K562 (cell line): Measurements from ENCODE around the gene TXNRD3. TPM values are rescaled to one million over a fixed set of nuclear protein-coding genes. Genes with fewer than 3 reads are reported as not detected.

ENCODE experiments used
- ATAC-seq: fragments of 200-7000 bp; cut with Tn5 transposase; 3 replicates; pipeline ENCODE4 v1.9.1; 2020; ENCODE audit warnings: moderate library complexity
- BruUV-seq: library from RNA; stranded (reverse); fragments of 400-500 nt; replicated peaks from 2 replicates; lab custom pipeline; 2021; lab: Mats Ljungman, UMichigan
- CTCF ChIA-PET: fragments of 300-600 bp; formaldehyde crosslinking; extraction: SDS; loops from one replicate; lab custom pipeline; 2021; ENCODE audit warnings: low intra/inter-chr PET ratio; lab: Yijun Ruan, JAX
- POLR2A ChIA-PET: fragments of 300-600, 350-650 bp; sonication (Branson Sonifier 250); formaldehyde crosslinking; extraction: SDS; loops from one replicate; lab custom pipeline; 2021; ENCODE audit warnings: antibody characterized with exemption, inconsistent platforms; lab: Yijun Ruan, JAX
- DNase-seq, 4 experiments: peaks; one replicate each; pipeline versions ENCODE4 v3.0.0 to v3.0.0-alpha.2; 2011 to 2018; ENCODE audit warnings: low spot score in 3 of 4, mixed read lengths in 3 of 4; ENCODE audit errors: extremely low read depth in 1 of 4
- FAIRE-seq: peaks from 2 replicates; lab custom pipeline; 2011; peaks lifted over from hg19 to GRCh38; lab: Jason Lieb, UNC
- H2AFZ ChIP-seq: 2 replicates; pipeline ENCODE4 v1.6.0; 2011; ENCODE audit warnings: low read depth, low read length, control low read depth, inconsistent platforms
- H3K27ac ChIP-seq: fragments of 200-600 bp; 3 replicates; pipeline ENCODE4 v1.8.0; 2011; ENCODE audit warnings: low read depth, mild to moderate bottlenecking, control low read depth, inconsistent platforms, low read length, moderate library complexity, mixed read lengths; ENCODE audit errors: extremely low read depth
- H3K27me3 ChIP-seq, 2 experiments: fragments of 300-600 bp in 1 of 2; 2 replicates in 1 of 2; 3 replicates in 1 of 2; pipeline versions ENCODE4 v1.6.0 to v1.8.0; 2011; ENCODE audit warnings: inconsistent platforms in 2 of 2, low read length in 2 of 2, mild to moderate bottlenecking in 1 of 2, mixed read lengths in 1 of 2, moderate library complexity in 1 of 2; ENCODE audit not compliant: control insufficient read depth in 2 of 2, insufficient read depth in 2 of 2
- H3K36me3 ChIP-seq: fragments of 300-600 bp; 3 replicates; pipeline ENCODE4 v1.8.0; 2011; ENCODE audit warnings: mild to moderate bottlenecking, low read length, inconsistent platforms; ENCODE audit not compliant: control insufficient read depth, insufficient read depth
- H3K4me1 ChIP-seq, 2 experiments: fragments of 200-600 bp in 1 of 2; replicated peaks in 1 of 2; 2 replicates in 1 of 2; 3 replicates in 1 of 2; pipeline versions ENCODE4 v1.5.1 to v1.8.0; 2011; ENCODE audit warnings: inconsistent platforms in 2 of 2, low read length in 2 of 2, mild to moderate bottlenecking in 1 of 2, mixed read lengths in 1 of 2, moderate library complexity in 1 of 2; ENCODE audit not compliant: control insufficient read depth in 2 of 2, insufficient read depth in 2 of 2
- H3K4me2 ChIP-seq: 2 replicates; pipeline ENCODE4 v1.6.1; 2011; ENCODE audit warnings: low read length, control low read depth, inconsistent platforms, mixed read lengths; ENCODE audit not compliant: insufficient read depth
- H3K4me3 ChIP-seq: fragments of 200-600 bp; sonication (generic), shearing (Covaris generic); 2 replicates; pipeline ENCODE4 v1.5.1; 2016; ENCODE audit warnings: control low read depth, inconsistent platforms
- H3K79me2 ChIP-seq: fragments of 200-600 bp; 3 replicates; pipeline ENCODE4 v1.8.0; 2011; ENCODE audit warnings: low read length, inconsistent platforms; ENCODE audit not compliant: control insufficient read depth, insufficient read depth
- H3K9ac ChIP-seq, 2 experiments: 2 replicates each; pipeline versions ENCODE4 v1.6.0 to v1.6.1; 2011; ENCODE audit warnings: low read depth in 2 of 2, low read length in 2 of 2, control low read depth in 1 of 2, inconsistent platforms in 1 of 2, mild to moderate bottlenecking in 1 of 2, mixed read lengths in 1 of 2; ENCODE audit not compliant: insufficient read depth in 1 of 2
- H3K9me1 ChIP-seq: one replicate; pipeline ENCODE4 v1.6.0; 2011; ENCODE audit warnings: inconsistent platforms, mild to moderate bottlenecking, low read length, moderate library complexity; ENCODE audit not compliant: control insufficient read depth, insufficient read depth
- H3K9me3 ChIP-seq: replicated peaks from 2 replicates; pipeline ENCODE4 v1.5.1; 2011; ENCODE audit warnings: low read depth, low read length, inconsistent platforms; ENCODE audit not compliant: control insufficient read depth, insufficient read depth
- H4K20me1 ChIP-seq: replicated peaks from 2 replicates; pipeline ENCODE4 v1.6.1; 2011; ENCODE audit warnings: low read length, inconsistent platforms, mixed read lengths; ENCODE audit not compliant: control insufficient read depth, insufficient read depth
- GABPA ChIP-seq: fragments of 200-800 bp; sonication (Bioruptor generic); conservative IDR thresholded peaks from 2 replicates; pipeline ENCODE4 v1.6.1; 2016; ENCODE audit warnings: low read depth, missing genetic modification characterization, missing compliant biosample characterization
- ZNF347 ChIP-seq: fragments of 450-650 bp; formaldehyde crosslinking; IDR thresholded peaks from 2 replicates; pipeline ENCODE4 v1.4.0; 2020; ENCODE audit warnings: low read depth, mild to moderate bottlenecking, moderate library complexity
- WGBS: fragments of 100-300 bp; shearing (Covaris generic); methylation state at CpG from one replicate; pipeline ENCODE4 v1.1.6; 2016; ENCODE audit warnings: low coverage, mixed read lengths; ENCODE audit not compliant: insufficient coverage; ENCODE audit errors: missing lambda C conversion rate; 5-methylcytosine and 5-hydroxymethylcytosine counted together
- in situ Hi-C: fragments of 300-500 bp; cut with MboI; formaldehyde crosslinking; loops from 4 replicates; pipeline ENCODE4 v1.15.0; 2018; ENCODE audit warnings: inconsistent platforms, mixed read lengths
- intact Hi-C: fragments of 100-400 bp; cut with micrococcal nuclease; formaldehyde crosslinking; loops from 2 replicates; pipeline ENCODE4 v1.14.2; 2022
- polyA plus RNA-seq, 8 experiments: library from polyadenylated mRNA; depleted of rRNA in 4 of 8; stranded (reverse) in 5 of 8; unstranded in 3 of 8; fragments of >200 nt; fragmentation: Nextera tagmentation in 2 of 8; fragmentation: Illumina TruSeq in 1 of 8; extraction: Ambion mirVana in 2 of 8; extraction: Trizol in 1 of 8; gene quantifications; 2 replicates each; pipeline versions ENCODE4 v1.2.1 to v1.2.3, GENCODE V29; 2011 to 2014; ENCODE audit warnings: inconsistent platforms in 1 of 8, missing spikeins in 1 of 8
- total RNA-seq, 7 experiments: library from RNA; depleted of rRNA in 6 of 7; stranded (reverse); fragments of >200 nt in 6 of 7; fragmentation: Illumina TruSeq in 2 of 7; extraction: Trizol in 2 of 7; gene quantifications; 2 replicates each; pipeline versions ENCODE4 v1.2.1 to v1.2.3, GENCODE V29; 2011 to 2021; ENCODE audit warnings: low replicate concordance in 1 of 7
- TF ChIP-seq, protein P1 (sequence below): fragments of 450-650 bp; IDR thresholded peaks from 2 replicates; pipeline ENCODE4 v1.6.1; 2018; ENCODE audit not compliant: partially characterized antibody
- TF ChIP-seq, protein P2 (sequence below), 2 experiments: IDR thresholded peaks; 2 replicates each; pipeline ENCODE4 v1.6.1; 2011; ENCODE audit warnings: borderline replicate concordance in 1 of 2, control low read depth in 1 of 2, low read depth in 1 of 2, low read length in 1 of 2, mild to moderate bottlenecking in 1 of 2, mixed read lengths in 1 of 2, moderate library complexity in 1 of 2; ENCODE audit not compliant: insufficient read depth in 1 of 2, insufficient read length in 1 of 2, poor library complexity in 1 of 2, severe bottlenecking in 1 of 2; ENCODE audit errors: extremely low read depth in 1 of 2
- TF ChIP-seq, protein P3 (sequence below), 2 experiments: fragments of 450-650 bp; conservative IDR thresholded peaks; 2 replicates each; pipeline ENCODE4 v1.6.1; 2017; ENCODE audit warnings: mild to moderate bottlenecking in 2 of 2, moderate library complexity in 2 of 2

The TXNRD3 gene
- total and polyA plus RNA-seq, 9 of the 15 experiments (the other 6 are each of a cell fraction or from before 2014, with no cell fraction given), result 0.96 to 2.3 (median 1.7) TPM

DNA sequence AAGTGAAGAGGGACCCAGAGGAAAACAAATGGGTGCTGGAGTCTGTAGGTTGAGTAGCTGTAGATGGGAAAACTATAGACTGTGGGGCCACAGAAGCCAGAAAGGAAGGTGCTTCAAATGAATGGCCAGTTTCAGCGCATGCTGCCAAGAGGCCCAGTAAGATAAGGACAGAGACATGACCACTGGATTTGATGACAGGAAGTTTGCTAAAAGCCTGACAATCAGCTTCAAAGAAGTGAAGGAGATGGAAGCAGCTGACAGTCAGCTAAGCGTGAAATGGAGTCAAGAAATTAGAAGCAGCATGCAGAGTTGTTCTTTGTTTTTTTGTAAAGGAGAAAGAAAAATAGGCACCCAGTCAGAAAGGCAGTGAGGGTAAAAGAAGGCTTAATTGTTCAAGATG lies 24.9 kb downstream of the TXNRD3 start:
- no peak for FAIRE-seq
- Histone ChIP-seq H3K79me2 (no peaks in the 10 kb centered on the region), H3K9ac (no peak overlapping the region), H4K20me1 (no peaks in the 10 kb centered on the region), H3K4me2 (no peak overlapping the region), H3K9me1 (no peaks in the 10 kb centered on the region), H2AFZ (no peak overlapping the region), H3K27me3 (no peaks in the 10 kb centered on the region), H3K4me1 (peaks cover 0 to 5% of the 10 kb centered on the region in 2 experiments; a peak in 2 of 5 replicates), H3K36me3 (no peaks in the 10 kb centered on the region), H3K4me3 (no peak overlapping the region), H3K9me3 (no peaks in the 10 kb centered on the region), H3K27ac (no peak overlapping the region)
- DNase-seq, result peak in 2 of 4 experiments; percentile 16 to 30
- WGBS, result 0% methylated on average over 1 of the region's 2 CpGs
- ChIA-PET POLR2A (interaction anchor here (1.0 kb wide), 1 partner anchor 14 kb away, joined by 4 read pairs; no protein-coding TSS in a partner anchor), CTCF (no interaction called here)
- intact Hi-C loops, result no loop called here
- ATAC-seq, result peak; percentile 61
- no TSS peak for BruUV-seq
- in situ Hi-C loops, result no loop called here
- TF ChIP-seq ZNF347 (CRISPR knock-in tag) (no peak), GABPA (tag) (0 out of 2 replicates have a peak, but pooled peaks have one; percentile 44)
- TF ChIP-seq, protein P1, sequence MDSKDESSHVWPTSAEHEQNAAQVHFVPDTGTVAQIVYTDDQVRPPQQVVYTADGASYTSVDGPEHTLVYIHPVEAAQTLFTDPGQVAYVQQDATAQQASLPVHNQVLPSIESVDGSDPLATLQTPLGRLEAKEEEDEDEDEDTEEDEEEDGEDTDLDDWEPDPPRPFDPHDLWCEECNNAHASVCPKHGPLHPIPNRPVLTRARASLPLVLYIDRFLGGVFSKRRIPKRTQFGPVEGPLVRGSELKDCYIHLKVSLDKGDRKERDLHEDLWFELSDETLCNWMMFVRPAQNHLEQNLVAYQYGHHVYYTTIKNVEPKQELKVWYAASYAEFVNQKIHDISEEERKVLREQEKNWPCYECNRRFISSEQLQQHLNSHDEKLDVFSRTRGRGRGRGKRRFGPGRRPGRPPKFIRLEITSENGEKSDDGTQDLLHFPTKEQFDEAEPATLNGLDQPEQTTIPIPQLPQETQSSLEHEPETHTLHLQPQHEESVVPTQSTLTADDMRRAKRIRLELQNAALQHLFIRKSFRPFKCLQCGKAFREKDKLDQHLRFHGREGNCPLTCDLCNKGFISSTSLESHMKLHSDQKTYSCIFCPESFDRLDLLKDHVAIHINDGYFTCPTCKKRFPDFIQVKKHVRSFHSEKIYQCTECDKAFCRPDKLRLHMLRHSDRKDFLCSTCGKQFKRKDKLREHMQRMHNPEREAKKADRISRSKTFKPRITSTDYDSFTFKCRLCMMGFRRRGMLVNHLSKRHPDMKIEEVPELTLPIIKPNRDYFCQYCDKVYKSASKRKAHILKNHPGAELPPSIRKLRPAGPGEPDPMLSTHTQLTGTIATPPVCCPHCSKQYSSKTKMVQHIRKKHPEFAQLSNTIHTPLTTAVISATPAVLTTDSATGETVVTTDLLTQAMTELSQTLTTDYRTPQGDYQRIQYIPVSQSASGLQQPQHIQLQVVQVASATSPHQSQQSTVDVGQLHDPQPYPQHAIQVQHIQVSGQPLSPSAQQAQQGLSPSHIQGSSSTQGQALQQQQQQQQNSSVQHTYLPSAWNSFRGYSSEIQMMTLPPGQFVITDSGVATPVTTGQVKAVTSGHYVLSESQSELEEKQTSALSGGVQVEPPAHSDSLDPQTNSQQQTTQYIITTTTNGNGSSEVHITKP, result no peak
- TF ChIP-seq, protein P2, sequence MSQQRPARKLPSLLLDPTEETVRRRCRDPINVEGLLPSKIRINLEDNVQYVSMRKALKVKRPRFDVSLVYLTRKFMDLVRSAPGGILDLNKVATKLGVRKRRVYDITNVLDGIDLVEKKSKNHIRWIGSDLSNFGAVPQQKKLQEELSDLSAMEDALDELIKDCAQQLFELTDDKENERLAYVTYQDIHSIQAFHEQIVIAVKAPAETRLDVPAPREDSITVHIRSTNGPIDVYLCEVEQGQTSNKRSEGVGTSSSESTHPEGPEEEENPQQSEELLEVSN (IDR thresholded peaks at IDR 0.05; ENCODE audit: borderline replicate concordance in 1 of 2, extremely low read depth in 1 of 2, insufficient read depth in 1 of 2, insufficient read length in 1 of 2, low read depth in 1 of 2, low read length in 1 of 2, poor library complexity in 1 of 2, severe bottlenecking in 1 of 2), result peak in 1 of 2 experiments; percentile 46
- TF ChIP-seq, protein P3, sequence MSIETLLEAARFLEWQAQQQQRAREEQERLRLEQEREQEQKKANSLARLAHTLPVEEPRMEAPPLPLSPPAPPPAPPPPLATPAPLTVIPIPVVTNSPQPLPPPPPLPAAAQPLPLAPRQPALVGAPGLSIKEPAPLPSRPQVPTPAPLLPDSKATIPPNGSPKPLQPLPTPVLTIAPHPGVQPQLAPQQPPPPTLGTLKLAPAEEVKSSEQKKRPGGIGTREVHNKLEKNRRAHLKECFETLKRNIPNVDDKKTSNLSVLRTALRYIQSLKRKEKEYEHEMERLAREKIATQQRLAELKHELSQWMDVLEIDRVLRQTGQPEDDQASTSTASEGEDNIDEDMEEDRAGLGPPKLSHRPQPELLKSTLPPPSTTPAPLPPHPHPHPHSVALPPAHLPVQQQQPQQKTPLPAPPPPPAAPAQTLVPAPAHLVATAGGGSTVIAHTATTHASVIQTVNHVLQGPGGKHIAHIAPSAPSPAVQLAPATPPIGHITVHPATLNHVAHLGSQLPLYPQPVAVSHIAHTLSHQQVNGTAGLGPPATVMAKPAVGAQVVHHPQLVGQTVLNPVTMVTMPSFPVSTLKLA (conservative IDR thresholded peaks at IDR 0.05), result 0 out of 4 replicates have a peak, but pooled peaks of 1 of the 2 experiments have one; percentile 21
